GM18526 (cell line): ENCODE data around the gene GPA33.

Source experiments
- POLR2A ChIP-seq: IDR thresholded peaks from 3 replicates; pipeline ENCODE4 v1.6.1; 2011; ENCODE audit not compliant: insufficient read length; ENCODE audit errors: extremely low read depth

Gene GPA33

DNA sequence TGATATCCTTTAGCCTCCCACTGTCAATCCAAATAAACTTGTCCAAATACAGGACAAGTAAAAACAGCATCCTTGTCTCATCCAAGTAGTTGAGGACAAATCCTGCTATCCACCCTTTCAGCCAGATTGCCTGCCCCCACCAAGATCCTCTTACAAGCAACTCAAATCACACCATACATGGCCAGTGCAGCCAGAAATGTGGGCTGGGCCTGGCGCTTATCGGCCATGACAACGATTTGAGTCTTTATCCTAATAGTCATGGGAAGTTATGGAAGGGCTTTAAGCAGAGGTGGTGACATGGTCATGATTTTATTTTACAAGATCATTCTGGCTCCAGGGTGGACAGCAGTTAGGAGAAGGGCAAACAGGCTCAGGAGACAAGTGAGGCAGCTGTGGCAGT, 6.3 kb downstream of the GPA33 start:
- no peak for TF ChIP-seq POLR2A

- no peak for TF ChIP-seq POLR2A
Observed at GRCh38 chr1:167083066-167083665, 7.0 kb downstream of the GPA33 start.

DNA sequence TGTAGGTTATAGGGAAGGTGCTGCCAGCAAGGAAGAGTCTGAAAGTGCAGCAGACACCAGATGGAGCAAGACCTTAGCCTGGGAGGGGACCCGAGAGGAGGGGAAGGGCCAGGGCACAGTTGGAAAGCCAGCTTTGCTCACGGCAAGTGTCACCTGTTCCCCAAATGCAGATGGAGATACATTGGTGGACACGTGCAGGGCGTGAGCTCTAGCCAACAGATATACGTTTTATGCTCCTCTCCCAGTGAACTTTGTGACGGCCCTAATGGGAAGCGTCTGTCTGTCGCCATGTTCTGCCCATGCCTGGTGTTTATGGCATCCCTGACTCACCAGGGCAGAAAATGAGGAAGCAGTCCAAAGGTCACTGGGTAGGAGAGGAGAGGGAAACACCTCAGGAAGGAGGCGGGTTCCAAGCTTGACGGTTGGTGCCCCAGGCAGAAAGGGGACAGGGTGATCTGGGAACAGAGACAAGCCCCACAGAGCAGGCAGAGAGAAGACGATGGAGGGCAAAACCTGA, 7.6 kb downstream of the GPA33 start:
- TF ChIP-seq POLR2A = no peak

GRCh38 chr1:167081594-167082156, 8.5 kb downstream of the GPA33 start:
- no peak for TF ChIP-seq POLR2A

DNA sequence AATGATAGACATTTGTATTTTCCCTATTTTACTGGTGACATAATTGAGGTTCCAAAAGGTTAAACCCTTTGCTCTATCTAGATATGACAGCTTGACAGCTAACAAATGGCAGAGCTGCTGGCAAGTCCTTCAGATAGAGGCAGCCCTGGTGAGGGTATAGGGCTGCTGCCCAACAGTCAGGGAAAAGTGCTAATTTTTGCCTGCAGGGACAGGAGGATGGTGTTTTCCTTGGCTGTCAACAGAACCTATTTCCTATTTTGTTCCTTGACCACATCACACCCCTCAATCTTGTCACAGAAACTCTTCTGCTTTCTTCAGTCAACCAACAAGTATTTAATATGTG, 12.3 kb downstream of the GPA33 start:
- no peak for TF ChIP-seq POLR2A

DNA sequence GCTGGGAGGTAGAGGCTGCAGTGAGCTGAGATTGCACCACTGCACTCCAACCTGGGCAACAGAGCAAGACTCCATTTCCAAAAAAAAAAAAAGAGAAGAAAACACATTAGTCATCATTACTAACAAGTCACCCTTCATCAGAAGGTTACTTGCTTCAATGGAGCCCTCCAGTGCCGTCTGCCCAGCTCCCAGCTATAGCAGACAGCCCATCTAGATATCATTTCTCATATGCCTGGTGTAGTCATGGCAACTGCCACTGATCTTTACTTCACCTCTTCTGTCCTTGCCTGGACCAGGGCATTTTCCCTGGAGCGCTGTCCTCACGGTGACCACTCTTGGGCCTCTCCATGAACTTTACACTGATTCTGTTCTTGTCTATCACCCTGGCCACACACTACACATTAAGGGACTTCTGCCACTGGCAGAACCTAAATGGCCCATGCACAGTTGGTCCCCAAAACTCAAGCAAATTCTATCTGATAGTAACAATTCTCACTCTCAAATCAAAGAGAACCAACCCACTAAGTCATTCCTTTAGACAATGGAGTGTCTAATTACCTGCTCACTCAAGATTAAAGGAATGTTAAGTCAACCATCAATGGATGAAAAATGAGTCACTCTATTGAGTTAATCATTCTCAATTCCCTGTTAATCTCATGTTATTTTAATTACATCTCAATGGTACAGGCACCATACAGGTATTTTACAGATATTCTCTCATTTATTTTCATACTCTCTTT, 12.9 kb downstream of the GPA33 start:
- TF ChIP-seq POLR2A = no peak

GRCh38 chr1:167076136-167076710, 14.0 kb downstream of the GPA33 start:
- no peak for TF ChIP-seq POLR2A

DNA sequence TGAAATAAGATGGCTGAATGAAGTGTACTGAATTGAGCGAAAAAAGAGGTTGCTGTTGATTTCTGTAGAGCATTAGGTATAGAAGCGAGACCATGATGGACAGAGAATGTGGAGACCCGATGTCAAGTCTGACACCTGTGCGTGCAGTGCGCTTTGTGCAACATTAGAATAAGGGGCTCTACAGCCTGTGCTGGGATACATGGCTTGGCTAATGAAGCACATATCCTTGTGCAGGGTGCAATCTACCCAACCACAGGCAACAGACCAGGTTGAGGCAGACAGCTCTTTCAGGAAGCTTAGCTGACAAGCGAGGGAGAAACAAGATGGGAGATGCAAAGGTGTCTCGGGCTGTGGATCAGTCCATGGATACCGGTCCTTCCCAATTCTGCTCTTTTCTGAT, 18.9 kb downstream of the GPA33 start:
- TF ChIP-seq POLR2A = no peak

- no peak for TF ChIP-seq POLR2A
Observed at GRCh38 chr1:167068761-167069160, 21.4 kb downstream of the GPA33 start.

GRCh38 chr1:167067904-167068303, 22.3 kb downstream of the GPA33 start:
- no peak for TF ChIP-seq POLR2A

GRCh38 chr1:167066333-167067122, 23.6 kb downstream of the GPA33 start:
- TF ChIP-seq POLR2A = no peak

DNA sequence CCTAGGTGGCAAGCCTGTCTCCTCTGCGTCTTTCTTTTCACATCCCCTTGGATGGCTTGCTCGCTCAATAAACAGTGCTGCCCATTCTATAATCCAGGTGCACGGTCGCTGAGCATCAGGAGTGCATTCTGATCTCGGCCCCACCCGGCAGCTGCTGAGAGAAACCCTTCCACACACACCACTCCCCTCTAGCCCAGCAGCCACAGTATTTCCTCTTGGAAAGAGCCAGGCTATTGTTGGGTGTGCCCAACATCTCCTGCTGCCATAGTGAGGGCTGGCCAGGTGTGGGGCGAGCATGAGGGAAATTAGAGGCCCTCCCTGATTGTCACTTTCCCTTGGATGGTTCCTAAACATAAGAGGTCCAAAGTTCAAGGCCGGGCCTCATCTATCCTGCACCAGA, 24.7 kb downstream of the GPA33 start:
- TF ChIP-seq POLR2A = no peak

GRCh38 chr1:167064621-167065020, 25.6 kb downstream of the GPA33 start:
- no peak for TF ChIP-seq POLR2A

- no peak for TF ChIP-seq POLR2A
Observed at GRCh38 chr1:167061073-167061464, 29.1 kb downstream of the GPA33 start.
